HepG2 (cell line): Measurements from ENCODE around the gene PAQR7. TPM values are rescaled to one million over a fixed set of nuclear protein-coding genes. Genes with fewer than 3 reads are reported as not detected.

Experiments used
- CREB1 ChIP-seq, 2 experiments: fragments of 450-650 bp in 1 of 2; IDR thresholded peaks; 2 replicates each; pipeline ENCODE4 v1.6.1; 2016 to 2017; ENCODE audit warnings: control low read depth in 1 of 2, mild to moderate bottlenecking in 1 of 2, missing compliant biosample characterization in 1 of 2, missing genetic modification characterization in 1 of 2
- HOXA7 ChIP-seq: sonication (generic); formaldehyde crosslinking; IDR thresholded peaks from 2 replicates; pipeline ENCODE4 v1.8.1; 2022; ENCODE audit warnings: mild to moderate bottlenecking, missing genetic modification reagents, moderate library complexity
- HOXA9 ChIP-seq: sonication (generic); formaldehyde crosslinking; IDR thresholded peaks from 2 replicates; pipeline ENCODE4 v1.8.1; 2022; ENCODE audit warnings: missing genetic modification reagents, mild to moderate bottlenecking, moderate library complexity, borderline replicate concordance
- TP53 ChIP-seq: sonication (generic); formaldehyde crosslinking; conservative IDR thresholded peaks from 2 replicates; pipeline ENCODE4 v1.4.0; 2020; ENCODE audit warnings: missing genetic modification reagents
- WIZ ChIP-seq: sonication (generic); formaldehyde crosslinking; IDR thresholded peaks from 2 replicates; pipeline ENCODE4 v1.5.1; 2020; ENCODE audit warnings: mild to moderate bottlenecking, missing genetic modification reagents
- ZBTB10 ChIP-seq: sonication (generic); formaldehyde crosslinking; IDR thresholded peaks from 2 replicates; pipeline ENCODE4 v1.4.0; 2020; ENCODE audit warnings: missing genetic modification reagents, borderline replicate concordance
- ZNF3 ChIP-seq: IDR thresholded peaks from 2 replicates; pipeline ENCODE4 v1.7.0; 2017; ENCODE audit warnings: inconsistent platforms
- ZNF570 ChIP-seq: sonication (generic); formaldehyde crosslinking; IDR thresholded peaks from 2 replicates; pipeline ENCODE4 v1.4.0; 2020; ENCODE audit warnings: mild to moderate bottlenecking, missing genetic modification reagents, borderline replicate concordance
- ZNF773 ChIP-seq: sonication (generic); formaldehyde crosslinking; IDR thresholded peaks from 2 replicates; pipeline ENCODE4 v1.4.0; 2020; ENCODE audit warnings: missing genetic modification reagents, borderline replicate concordance
- polyA plus RNA-seq, 8 experiments: library from polyadenylated mRNA; depleted of rRNA in 3 of 8; stranded (reverse) in 7 of 8; unstranded in 1 of 8; fragments of >200 nt; fragmentation: Illumina TruSeq in 4 of 8; extraction: Trizol in 4 of 8; gene quantifications; 2 replicates each; pipeline versions ENCODE4 v1.2.1 to v1.2.3, GENCODE V29; 2011 to 2016; ENCODE audit warnings: low read depth in 4 of 8, missing spikeins in 1 of 8, mixed read lengths in 1 of 8; ENCODE audit not compliant: insufficient read depth in 1 of 8
- total RNA-seq, 5 experiments: library from RNA; depleted of rRNA; stranded (reverse); fragments of >200 nt; fragmentation: Illumina TruSeq; extraction: Trizol; gene quantifications; 2 replicates each; pipeline ENCODE4 v1.2.3, GENCODE V29; 2016; ENCODE audit warnings: low read depth in 1 of 5
- TF ChIP-seq, protein P1 (sequence below): sonication (generic); formaldehyde crosslinking; IDR thresholded peaks from 2 replicates; pipeline ENCODE4 v1.4.0; 2020; ENCODE audit warnings: mild to moderate bottlenecking, missing genetic modification reagents
- TF ChIP-seq, protein P2 (sequence below), 2 experiments: sonication (generic) in 1 of 2; formaldehyde crosslinking in 1 of 2; IDR thresholded peaks; 2 replicates each; pipeline versions ENCODE4 v1.6.1 to v1.9.0; 2014 to 2022; ENCODE audit warnings: antibody characterized with exemption in 1 of 2, borderline replicate concordance in 1 of 2, inconsistent platforms in 1 of 2, low read depth in 1 of 2, missing genetic modification reagents in 1 of 2
- TF ChIP-seq, protein P3 (sequence below): sonication (generic); formaldehyde crosslinking; IDR thresholded peaks from 2 replicates; pipeline ENCODE4 v1.4.0; 2020; ENCODE audit warnings: missing genetic modification reagents, borderline replicate concordance

PAQR7 gene
- total and polyA plus RNA-seq, 2 of the 13 experiments (the other 11 are each of a cell fraction or from before 2014, with no cell fraction given): 13.2 to 16.6 TPM

DNA sequence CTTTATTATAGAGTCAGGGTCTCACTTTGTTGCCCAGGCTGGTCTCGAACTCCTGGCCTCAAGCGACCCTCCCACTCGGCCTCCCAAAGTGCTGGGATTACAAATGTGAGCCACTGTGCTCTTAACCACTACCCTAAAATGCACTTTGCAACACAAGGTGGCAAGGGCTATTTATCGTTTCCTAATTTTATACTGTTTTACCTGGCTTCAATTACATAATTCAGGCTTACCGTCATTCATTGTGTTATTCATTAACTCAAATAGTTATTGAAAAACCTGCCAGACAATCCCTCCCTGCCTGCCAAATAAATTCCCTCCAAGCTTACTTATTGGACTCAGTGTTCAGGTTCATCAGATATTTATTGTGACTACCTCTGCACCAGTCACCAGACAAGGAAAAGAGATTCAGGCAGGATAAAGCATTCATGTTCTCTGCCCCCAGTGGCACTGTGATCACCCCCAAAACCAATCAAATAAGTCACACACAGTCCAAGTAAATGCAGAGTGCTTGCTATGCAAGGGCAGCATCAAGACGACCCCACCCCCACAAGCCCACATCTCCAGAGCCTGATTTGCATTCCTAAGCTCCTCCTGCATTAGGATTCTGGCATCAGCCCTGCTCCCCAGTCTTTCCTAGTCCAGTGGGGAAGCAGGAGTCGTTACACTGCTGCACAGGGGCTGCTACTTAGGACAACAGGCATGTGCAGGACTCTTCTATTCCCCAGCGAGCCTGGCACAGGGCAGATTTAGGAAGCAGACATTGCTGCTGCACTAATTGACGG lies 8.1 kb downstream of the PAQR7 start (continued):
- TF ChIP-seq, protein P1, sequence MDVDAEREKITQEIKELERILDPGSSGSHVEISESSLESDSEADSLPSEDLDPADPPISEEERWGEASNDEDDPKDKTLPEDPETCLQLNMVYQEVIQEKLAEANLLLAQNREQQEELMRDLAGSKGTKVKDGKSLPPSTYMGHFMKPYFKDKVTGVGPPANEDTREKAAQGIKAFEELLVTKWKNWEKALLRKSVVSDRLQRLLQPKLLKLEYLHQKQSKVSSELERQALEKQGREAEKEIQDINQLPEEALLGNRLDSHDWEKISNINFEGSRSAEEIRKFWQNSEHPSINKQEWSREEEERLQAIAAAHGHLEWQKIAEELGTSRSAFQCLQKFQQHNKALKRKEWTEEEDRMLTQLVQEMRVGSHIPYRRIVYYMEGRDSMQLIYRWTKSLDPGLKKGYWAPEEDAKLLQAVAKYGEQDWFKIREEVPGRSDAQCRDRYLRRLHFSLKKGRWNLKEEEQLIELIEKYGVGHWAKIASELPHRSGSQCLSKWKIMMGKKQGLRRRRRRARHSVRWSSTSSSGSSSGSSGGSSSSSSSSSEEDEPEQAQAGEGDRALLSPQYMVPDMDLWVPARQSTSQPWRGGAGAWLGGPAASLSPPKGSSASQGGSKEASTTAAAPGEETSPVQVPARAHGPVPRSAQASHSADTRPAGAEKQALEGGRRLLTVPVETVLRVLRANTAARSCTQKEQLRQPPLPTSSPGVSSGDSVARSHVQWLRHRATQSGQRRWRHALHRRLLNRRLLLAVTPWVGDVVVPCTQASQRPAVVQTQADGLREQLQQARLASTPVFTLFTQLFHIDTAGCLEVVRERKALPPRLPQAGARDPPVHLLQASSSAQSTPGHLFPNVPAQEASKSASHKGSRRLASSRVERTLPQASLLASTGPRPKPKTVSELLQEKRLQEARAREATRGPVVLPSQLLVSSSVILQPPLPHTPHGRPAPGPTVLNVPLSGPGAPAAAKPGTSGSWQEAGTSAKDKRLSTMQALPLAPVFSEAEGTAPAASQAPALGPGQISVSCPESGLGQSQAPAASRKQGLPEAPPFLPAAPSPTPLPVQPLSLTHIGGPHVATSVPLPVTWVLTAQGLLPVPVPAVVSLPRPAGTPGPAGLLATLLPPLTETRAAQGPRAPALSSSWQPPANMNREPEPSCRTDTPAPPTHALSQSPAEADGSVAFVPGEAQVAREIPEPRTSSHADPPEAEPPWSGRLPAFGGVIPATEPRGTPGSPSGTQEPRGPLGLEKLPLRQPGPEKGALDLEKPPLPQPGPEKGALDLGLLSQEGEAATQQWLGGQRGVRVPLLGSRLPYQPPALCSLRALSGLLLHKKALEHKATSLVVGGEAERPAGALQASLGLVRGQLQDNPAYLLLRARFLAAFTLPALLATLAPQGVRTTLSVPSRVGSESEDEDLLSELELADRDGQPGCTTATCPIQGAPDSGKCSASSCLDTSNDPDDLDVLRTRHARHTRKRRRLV: no peak
- no peak for TF ChIP-seq CREB1 (IDR thresholded peaks at IDR 0.05)
- 0 out of 2 replicates have a peak, but pooled peaks have one; percentile 22 for TF ChIP-seq CREB1 (CRISPR knock-in tag; IDR thresholded peaks at IDR 0.05)
- no peak for TF ChIP-seq ZNF773
- TF ChIP-seq HOXA9 (CRISPR knock-in tag): no peak
- TF ChIP-seq WIZ (CRISPR knock-in tag): no peak
- TF ChIP-seq TP53 (CRISPR knock-in tag): no peak
- TF ChIP-seq, protein P2, sequence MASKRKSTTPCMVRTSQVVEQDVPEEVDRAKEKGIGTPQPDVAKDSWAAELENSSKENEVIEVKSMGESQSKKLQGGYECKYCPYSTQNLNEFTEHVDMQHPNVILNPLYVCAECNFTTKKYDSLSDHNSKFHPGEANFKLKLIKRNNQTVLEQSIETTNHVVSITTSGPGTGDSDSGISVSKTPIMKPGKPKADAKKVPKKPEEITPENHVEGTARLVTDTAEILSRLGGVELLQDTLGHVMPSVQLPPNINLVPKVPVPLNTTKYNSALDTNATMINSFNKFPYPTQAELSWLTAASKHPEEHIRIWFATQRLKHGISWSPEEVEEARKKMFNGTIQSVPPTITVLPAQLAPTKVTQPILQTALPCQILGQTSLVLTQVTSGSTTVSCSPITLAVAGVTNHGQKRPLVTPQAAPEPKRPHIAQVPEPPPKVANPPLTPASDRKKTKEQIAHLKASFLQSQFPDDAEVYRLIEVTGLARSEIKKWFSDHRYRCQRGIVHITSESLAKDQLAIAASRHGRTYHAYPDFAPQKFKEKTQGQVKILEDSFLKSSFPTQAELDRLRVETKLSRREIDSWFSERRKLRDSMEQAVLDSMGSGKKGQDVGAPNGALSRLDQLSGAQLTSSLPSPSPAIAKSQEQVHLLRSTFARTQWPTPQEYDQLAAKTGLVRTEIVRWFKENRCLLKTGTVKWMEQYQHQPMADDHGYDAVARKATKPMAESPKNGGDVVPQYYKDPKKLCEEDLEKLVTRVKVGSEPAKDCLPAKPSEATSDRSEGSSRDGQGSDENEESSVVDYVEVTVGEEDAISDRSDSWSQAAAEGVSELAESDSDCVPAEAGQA (IDR thresholded peaks at IDR 0.05; ENCODE audit: low read depth): no peak
- TF ChIP-seq, protein P2 (CRISPR knock-in tag; IDR thresholded peaks at IDR 0.05; ENCODE audit: borderline replicate concordance): no peak
- no peak for TF ChIP-seq HOXA7
- no peak for TF ChIP-seq ZNF570 (CRISPR knock-in tag)
- TF ChIP-seq ZBTB10 (CRISPR knock-in tag): no peak
- TF ChIP-seq ZNF3 (CRISPR knock-in tag): no peak
- TF ChIP-seq, protein P3, sequence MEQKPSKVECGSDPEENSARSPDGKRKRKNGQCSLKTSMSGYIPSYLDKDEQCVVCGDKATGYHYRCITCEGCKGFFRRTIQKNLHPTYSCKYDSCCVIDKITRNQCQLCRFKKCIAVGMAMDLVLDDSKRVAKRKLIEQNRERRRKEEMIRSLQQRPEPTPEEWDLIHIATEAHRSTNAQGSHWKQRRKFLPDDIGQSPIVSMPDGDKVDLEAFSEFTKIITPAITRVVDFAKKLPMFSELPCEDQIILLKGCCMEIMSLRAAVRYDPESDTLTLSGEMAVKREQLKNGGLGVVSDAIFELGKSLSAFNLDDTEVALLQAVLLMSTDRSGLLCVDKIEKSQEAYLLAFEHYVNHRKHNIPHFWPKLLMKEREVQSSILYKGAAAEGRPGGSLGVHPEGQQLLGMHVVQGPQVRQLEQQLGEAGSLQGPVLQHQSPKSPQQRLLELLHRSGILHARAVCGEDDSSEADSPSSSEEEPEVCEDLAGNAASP (CRISPR knock-in tag): no peak; the same call in 1 of the 2 replicates
